KOPT-K1 (cell line): ENCODE data around the gene CAPN10.

ENCODE experiments used
- H3K27ac ChIP-seq: fragments of 200-600 bp; sonication (generic); 2 replicates; pipeline ENCODE4 v1.5.1; 2016; ENCODE audit warnings: antibody characterized with exemption, mild to moderate bottlenecking, low read depth, low read length; ENCODE audit not compliant: poor library complexity, severe bottlenecking
- H3K36me3 ChIP-seq: fragments of 200-600 bp; sonication (generic); 2 replicates; pipeline ENCODE4 v1.5.1; 2017; ENCODE audit warnings: antibody characterized with exemption, mild to moderate bottlenecking, low read length, moderate library complexity; ENCODE audit not compliant: insufficient read depth
- H3K9me3 ChIP-seq: fragments of 200-600 bp; sonication (generic); 2 replicates; pipeline ENCODE4 v1.5.1; 2017; ENCODE audit warnings: antibody characterized with exemption, low read length, mild to moderate bottlenecking; ENCODE audit not compliant: insufficient read depth, poor library complexity, severe bottlenecking

Gene CAPN10

GRCh38 chr2:240624011-240624949 is 37.7 kb downstream of the CAPN10 start:
- Histone ChIP-seq H3K36me3 (no peaks in the 10 kb centered on the region), H3K9me3 (no peaks in the 10 kb centered on the region), H3K27ac (no peak overlapping the region)

DNA sequence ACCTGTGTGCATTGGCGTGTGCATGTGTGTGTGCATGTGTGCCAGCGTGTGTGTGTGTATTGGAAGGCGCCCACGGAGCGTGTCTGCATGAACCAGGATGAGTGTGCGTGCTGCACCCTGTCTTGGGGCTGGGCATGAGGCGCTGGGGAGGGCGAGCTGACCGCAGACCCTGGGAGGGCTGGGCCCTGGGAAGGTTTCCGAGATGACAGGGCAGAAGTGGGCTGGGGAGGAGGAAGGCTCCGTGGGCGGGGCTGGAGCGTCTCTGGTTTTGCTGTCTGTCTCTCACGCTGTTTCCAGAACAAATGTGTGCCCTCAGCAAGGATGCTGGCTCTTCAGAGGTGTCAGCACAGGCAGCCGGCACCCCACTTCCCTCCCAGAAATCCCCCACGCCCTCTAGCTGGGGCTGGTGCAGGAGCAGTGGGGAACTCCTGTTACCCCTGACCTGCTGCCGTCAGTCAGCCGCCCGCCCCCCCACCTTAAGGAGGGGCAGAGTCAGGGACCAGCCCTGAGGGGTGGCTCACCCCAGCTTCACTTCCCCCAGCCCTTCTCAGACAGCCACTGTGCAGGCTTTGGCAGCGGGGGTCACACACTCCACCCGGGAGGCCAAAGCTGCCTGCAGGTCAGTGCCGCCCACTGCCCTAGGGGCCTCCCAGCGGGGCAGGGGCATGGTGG is 38.6 kb downstream of the CAPN10 start, which contains the start of gene GPR35:
TSS of gene GPR35 (plus strand) at position 531 of the 672 bp plus-strand sequence. CDS start 4,473 bp downstream, outside the sequence.
- Histone ChIP-seq H3K27ac (peak within 1 kb of the TSS; percentile 77), H3K9me3 (no peaks in the 10 kb centered on the region), H3K36me3 (no peaks in the 10 kb centered on the region)

GRCh38 chr2:240626531-240627300 is 40.2 kb downstream of the CAPN10 start:
- Histone ChIP-seq H3K36me3 (no peaks in the 10 kb centered on the region), H3K27ac (peak overlapping the region; percentile 77), H3K9me3 (no peaks in the 10 kb centered on the region)

GRCh38 chr2:240627736-240628506 is 41.4 kb downstream of the CAPN10 start:
- no peaks in the 10 kb centered on the region for H3K36me3 ChIP-seq
- no peak overlapping the region for H3K27ac ChIP-seq
- H3K9me3 ChIP-seq = peaks cover 7% of the 10 kb centered on the region

GRCh38 chr2:240628507-240628807 is 41.9 kb downstream of the CAPN10 start:
- Histone ChIP-seq H3K9me3 (peaks cover 12% of the 10 kb centered on the region), H3K27ac (no peak overlapping the region), H3K36me3 (no peaks in the 10 kb centered on the region)

GRCh38 chr2:240628808-240629618 is 42.5 kb downstream of the CAPN10 start:
- no peak overlapping the region for H3K27ac ChIP-seq

GRCh38 chr2:240629619-240629967 is 43.1 kb downstream of the CAPN10 start:
- H3K9me3 ChIP-seq = peaks cover 24% of the 10 kb centered on the region
- H3K36me3 ChIP-seq = no peaks in the 10 kb centered on the region

More at GRCh38 chr2:240628808-240629618, 42.5 kb downstream of the CAPN10 start:
- Histone ChIP-seq H3K9me3 (peaks cover 18% of the 10 kb centered on the region), H3K36me3 (no peaks in the 10 kb centered on the region)

DNA sequence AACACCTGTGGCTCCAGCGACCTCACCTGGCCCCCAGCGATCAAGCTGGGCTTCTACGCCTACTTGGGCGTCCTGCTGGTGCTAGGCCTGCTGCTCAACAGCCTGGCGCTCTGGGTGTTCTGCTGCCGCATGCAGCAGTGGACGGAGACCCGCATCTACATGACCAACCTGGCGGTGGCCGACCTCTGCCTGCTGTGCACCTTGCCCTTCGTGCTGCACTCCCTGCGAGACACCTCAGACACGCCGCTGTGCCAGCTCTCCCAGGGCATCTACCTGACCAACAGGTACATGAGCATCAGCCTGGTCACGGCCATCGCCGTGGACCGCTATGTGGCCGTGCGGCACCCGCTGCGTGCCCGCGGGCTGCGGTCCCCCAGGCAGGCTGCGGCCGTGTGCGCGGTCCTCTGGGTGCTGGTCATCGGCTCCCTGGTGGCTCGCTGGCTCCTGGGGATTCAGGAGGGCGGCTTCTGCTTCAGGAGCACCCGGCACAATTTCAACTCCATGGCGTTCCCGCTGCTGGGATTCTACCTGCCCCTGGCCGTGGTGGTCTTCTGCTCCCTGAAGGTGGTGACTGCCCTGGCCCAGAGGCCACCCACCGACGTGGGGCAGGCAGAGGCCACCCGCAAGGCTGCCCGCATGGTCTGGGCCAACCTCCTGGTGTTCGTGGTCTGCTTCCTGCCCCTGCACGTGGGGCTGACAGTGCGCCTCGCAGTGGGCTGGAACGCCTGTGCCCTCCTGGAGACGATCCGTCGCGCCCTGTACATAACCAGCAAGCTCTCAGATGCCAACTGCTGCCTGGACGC is 43.6 kb downstream of the CAPN10 start:
- Histone ChIP-seq H3K27ac (no peak overlapping the region), H3K9me3 (peaks cover 30% of the 10 kb centered on the region), H3K36me3 (no peaks in the 10 kb centered on the region)

More at GRCh38 chr2:240629619-240629967, 43.1 kb downstream of the CAPN10 start:
- no peak overlapping the region for H3K27ac ChIP-seq

GRCh38 chr2:240630771-240631547 is 44.4 kb downstream of the CAPN10 start:
- Histone ChIP-seq H3K27ac (no peak overlapping the region), H3K9me3 (peaks cover 37% of the 10 kb centered on the region)

DNA sequence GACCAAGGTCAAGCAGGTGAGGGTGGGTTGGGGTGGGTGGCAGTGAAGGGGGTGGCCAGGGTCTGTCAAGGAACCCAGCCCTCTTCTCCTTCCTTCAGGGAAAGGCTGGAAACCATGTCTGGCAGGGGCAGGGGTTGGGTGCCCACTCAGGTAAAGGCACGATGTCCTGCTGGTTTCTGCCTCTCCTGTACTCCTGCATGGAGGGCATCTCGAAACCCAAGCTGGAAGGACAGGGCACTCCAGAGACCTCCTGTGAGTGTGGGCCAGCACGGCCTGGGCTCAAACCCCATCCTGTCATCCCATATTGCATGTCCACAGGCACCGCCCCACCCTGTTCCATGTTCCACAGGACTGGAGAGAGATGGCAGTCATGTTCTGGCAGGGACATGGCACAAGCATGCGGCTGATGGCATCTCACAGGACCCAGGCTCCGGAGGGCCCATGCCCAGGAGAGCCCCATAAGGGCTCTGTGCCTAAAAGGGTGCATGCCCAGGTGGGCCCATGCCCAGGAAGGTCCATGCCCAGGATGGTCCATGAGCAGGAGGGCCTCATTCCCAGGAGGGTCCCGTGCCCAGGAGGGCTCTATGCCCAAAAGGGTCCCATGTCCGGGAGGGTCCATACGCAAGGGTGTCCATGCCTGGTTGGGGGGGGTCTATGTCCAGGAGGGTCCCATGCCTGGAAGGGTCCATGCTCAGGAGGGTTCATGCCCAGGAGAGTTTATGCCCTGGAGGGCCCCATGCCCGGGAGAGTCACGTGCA is 45.2 kb downstream of the CAPN10 start:
- H3K36me3 ChIP-seq = no peaks in the 10 kb centered on the region
- no peak overlapping the region for H3K27ac ChIP-seq
- H3K9me3 ChIP-seq = peaks cover 38% of the 10 kb centered on the region

More at GRCh38 chr2:240630771-240631547, 44.4 kb downstream of the CAPN10 start:
- no peaks in the 10 kb centered on the region for H3K36me3 ChIP-seq

- H3K9me3 ChIP-seq = peaks cover 38% of the 10 kb centered on the region
These were observed 45.8 kb downstream of the CAPN10 start for GRCh38 chr2:240632306-240632721.

More at GRCh38 chr2:240632306-240632721, 45.8 kb downstream of the CAPN10 start:
- Histone ChIP-seq H3K27ac (no peak overlapping the region), H3K36me3 (no peaks in the 10 kb centered on the region)
